Neural cell (in vitro differentiated cells): ENCODE measurements around the gene UBE2E1.

ENCODE experiments used
- MXI1 ChIP-seq: fragments of 450-650 bp; conservative IDR thresholded peaks from 2 replicates; pipeline ENCODE4 v1.6.1; 2014; ENCODE audit warnings: antibody characterized with exemption, mild to moderate bottlenecking; ENCODE audit not compliant: poor library complexity, severe bottlenecking
- POLR2AphosphoS5 ChIP-seq: IDR thresholded peaks from 2 replicates; pipeline ENCODE4 v1.6.1; 2012
- RAD21 ChIP-seq: fragments of 450-650 bp; conservative IDR thresholded peaks from 2 replicates; pipeline ENCODE4 v1.6.1; 2014; ENCODE audit warnings: antibody characterized with exemption, mild to moderate bottlenecking, moderate library complexity
- TAF1 ChIP-seq: IDR thresholded peaks from 2 replicates; pipeline ENCODE4 v1.6.1; 2012; ENCODE audit warnings: low read depth
- TF ChIP-seq, protein P1 (sequence below): fragments of 450-650 bp; IDR thresholded peaks from 2 replicates; pipeline ENCODE4 v1.5.1; 2014; ENCODE audit warnings: antibody characterized with exemption, mild to moderate bottlenecking, moderate library complexity; ENCODE audit not compliant: poor library complexity, severe bottlenecking

DNA sequence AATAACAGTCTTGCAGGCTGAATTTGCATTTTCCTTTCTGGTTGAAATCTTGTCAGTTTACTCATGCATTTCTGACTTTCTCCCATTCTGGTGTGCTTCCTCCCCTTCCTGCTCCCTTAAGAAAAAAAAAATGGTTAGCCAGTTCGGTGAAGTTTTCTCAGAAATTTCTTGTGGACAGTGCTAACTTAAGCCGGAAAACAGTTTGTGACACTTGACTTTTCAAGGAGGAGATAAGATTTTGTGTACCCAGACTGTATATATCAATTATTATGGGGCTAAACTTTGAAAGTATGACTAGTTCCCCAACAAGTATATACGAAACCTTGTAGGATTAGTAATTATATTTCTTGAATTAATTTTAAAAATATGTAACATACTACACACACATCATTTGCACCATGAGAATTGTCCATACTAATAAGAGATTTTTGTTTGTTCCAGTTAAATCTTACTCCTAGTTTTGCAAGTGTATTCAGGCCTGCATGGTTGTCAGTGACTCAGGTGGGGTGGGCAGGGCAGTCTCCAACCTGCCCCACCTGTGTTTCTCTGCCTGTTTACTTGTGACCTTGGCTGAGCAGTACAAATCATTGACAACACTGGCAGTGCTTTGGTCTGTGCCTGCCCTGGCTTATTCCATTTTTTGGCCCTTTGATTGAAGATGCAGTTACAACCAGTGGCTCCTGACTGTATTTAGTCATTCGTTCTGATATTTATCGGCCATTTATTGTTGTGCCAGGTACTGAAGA lies 19.1 kb downstream of the UBE2E1 start:
- TF ChIP-seq TAF1 (no peak), POLR2AphosphoS5 (no peak), RAD21 (no peak), MXI1 (no peak)
- TF ChIP-seq, protein P1, sequence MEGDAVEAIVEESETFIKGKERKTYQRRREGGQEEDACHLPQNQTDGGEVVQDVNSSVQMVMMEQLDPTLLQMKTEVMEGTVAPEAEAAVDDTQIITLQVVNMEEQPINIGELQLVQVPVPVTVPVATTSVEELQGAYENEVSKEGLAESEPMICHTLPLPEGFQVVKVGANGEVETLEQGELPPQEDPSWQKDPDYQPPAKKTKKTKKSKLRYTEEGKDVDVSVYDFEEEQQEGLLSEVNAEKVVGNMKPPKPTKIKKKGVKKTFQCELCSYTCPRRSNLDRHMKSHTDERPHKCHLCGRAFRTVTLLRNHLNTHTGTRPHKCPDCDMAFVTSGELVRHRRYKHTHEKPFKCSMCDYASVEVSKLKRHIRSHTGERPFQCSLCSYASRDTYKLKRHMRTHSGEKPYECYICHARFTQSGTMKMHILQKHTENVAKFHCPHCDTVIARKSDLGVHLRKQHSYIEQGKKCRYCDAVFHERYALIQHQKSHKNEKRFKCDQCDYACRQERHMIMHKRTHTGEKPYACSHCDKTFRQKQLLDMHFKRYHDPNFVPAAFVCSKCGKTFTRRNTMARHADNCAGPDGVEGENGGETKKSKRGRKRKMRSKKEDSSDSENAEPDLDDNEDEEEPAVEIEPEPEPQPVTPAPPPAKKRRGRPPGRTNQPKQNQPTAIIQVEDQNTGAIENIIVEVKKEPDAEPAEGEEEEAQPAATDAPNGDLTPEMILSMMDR = no peak
